Stimulated activated CD8-positive, alpha-beta memory T cell treated with anti-CD3 and anti-CD28 coated beads, Interleukin-4, amount 100 ng/mL, for 1 hour (primary cell): Measurements from ENCODE around the gene IGF1R.

Experiments
- DNase-seq, 2 donors: peaks; one replicate each; pipeline ENCODE4 v3.0.0-alpha.2; 2020; ENCODE audit warnings: low read depth in 2 of 2, low spot score in 1 of 2

Gene IGF1R

GRCh38 chr15:98703126-98703685, 54.9 kb downstream of the IGF1R start:
- no peak for DNase-seq

- no peak for DNase-seq
Observed at GRCh38 chr15:98705070-98705469, 56.7 kb downstream of the IGF1R start.

- DNase-seq = no peak
Observed at GRCh38 chr15:98706387-98706786, 58.0 kb downstream of the IGF1R start.

GRCh38 chr15:98706986-98707385, 58.6 kb downstream of the IGF1R start:
- DNase-seq = no peak

GRCh38 chr15:98708037-98708590, 59.8 kb downstream of the IGF1R start:
- no peak for DNase-seq

GRCh38 chr15:98711810-98712209, 63.5 kb downstream of the IGF1R start:
- DNase-seq = no peak

GRCh38 chr15:98712845-98713584, 64.7 kb downstream of the IGF1R start:
- no peak for DNase-seq

GRCh38 chr15:98713585-98714001, 65.3 kb downstream of the IGF1R start:
- no peak for DNase-seq

GRCh38 chr15:98714922-98715321, 66.6 kb downstream of the IGF1R start:
- DNase-seq = no peak

- no peak for DNase-seq
Observed at GRCh38 chr15:98715401-98715800, 67.1 kb downstream of the IGF1R start.

GRCh38 chr15:98715890-98716443, 67.6 kb downstream of the IGF1R start:
- DNase-seq = no peak

- DNase-seq = no peak
Observed at GRCh38 chr15:98717371-98717770, 69.0 kb downstream of the IGF1R start.

GRCh38 chr15:98717942-98718341, 69.6 kb downstream of the IGF1R start:
- no peak for DNase-seq

GRCh38 chr15:98718426-98719136, 70.2 kb downstream of the IGF1R start:
- DNase-seq = no peak

GRCh38 chr15:98719137-98719740, 70.9 kb downstream of the IGF1R start:
- DNase-seq = no peak

GRCh38 chr15:98720031-98720430, 71.7 kb downstream of the IGF1R start:
- DNase-seq = no peak

GRCh38 chr15:98720577-98721565, 72.5 kb downstream of the IGF1R start:
- DNase-seq = no peak

- no peak for DNase-seq
Observed at GRCh38 chr15:98722209-98722608, 73.9 kb downstream of the IGF1R start.

GRCh38 chr15:98722645-98723044, 74.3 kb downstream of the IGF1R start:
- no peak for DNase-seq

GRCh38 chr15:98723195-98723594, 74.9 kb downstream of the IGF1R start:
- DNase-seq = no peak
